ENCODE data around the gene CELF3.

CELF3 gene

DNA sequence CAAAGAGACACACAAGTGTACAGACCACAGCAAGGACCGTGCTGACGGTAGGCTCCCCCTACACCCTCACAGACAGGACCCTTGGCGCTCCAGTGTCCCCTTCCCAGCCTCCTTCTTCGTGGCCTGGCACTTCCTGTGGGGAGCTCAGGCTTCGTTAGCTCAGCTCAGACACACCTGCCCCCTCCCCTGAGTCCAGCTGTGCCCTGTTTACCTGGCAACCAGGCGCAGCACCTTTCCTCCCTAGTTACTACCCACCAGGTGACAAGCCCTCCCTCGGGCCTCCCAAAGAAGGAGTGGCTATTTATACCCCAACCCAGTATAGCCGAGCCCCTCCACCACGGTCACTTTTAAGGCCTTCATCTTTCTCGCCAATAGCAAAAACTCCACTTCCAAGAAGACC lies 4.7 kb downstream of the CELF3 start:
- Histone ChIP-seq H3K9me3 (ENCODE audit: control insufficient read depth, low read length) (no peaks in the 10 kb centered on the region), H3K4me2 (ENCODE audit: low read length, poor library complexity, severe bottlenecking) (no peak overlapping the region), H3K79me1 (replicated peaks; ENCODE audit: low read length, poor library complexity, severe bottlenecking) (no peaks in the 10 kb centered on the region), H4K91ac (ENCODE audit: low read length) (no peak overlapping the region), H3K27ac (ENCODE audit: low read length, poor library complexity, severe bottlenecking) (no peak overlapping the region), H2AFZ (ENCODE audit: low read depth, low read length) (no peak overlapping the region), H3K23ac (ENCODE audit: low read length in 2 of 2) (no peak overlapping the region), H3K4me1 (ENCODE audit: control insufficient read depth, insufficient read depth, low read depth, low read length) (peaks cover 5% of the 10 kb centered on the region), H3K4me3 (ENCODE audit: insufficient read depth in 1 of 2, low read depth in 1 of 2, low read length in 2 of 2) (no peak overlapping the region), H2AK5ac (ENCODE audit: low read length, severe bottlenecking) (no peak overlapping the region), H4K8ac (ENCODE audit: low read length) (no peak overlapping the region), H2BK120ac (ENCODE audit: low read depth, low read length) (no peak overlapping the region), H3K27me3 (ENCODE audit: control insufficient read depth in 1 of 2, insufficient read depth in 1 of 2, low read length in 2 of 2) (peaks cover 56 to 84% of the 10 kb centered on the region in 2 experiments), H2BK5ac (ENCODE audit: low read depth, low read length, poor library complexity, severe bottlenecking) (no peak overlapping the region), H3K4ac (ENCODE audit: low read depth in 1 of 2, low read length in 2 of 2) (no peak overlapping the region), H2BK15ac (ENCODE audit: low read depth, poor library complexity, severe bottlenecking) (no peak overlapping the region), H3K9ac (ENCODE audit: low read length) (no peak overlapping the region), H3K14ac (ENCODE audit: low read length in 2 of 2) (peak overlapping the region in 1 of 2 experiments; percentile 26), H3K36me3 (ENCODE audit: control insufficient read depth in 1 of 2, insufficient read depth in 2 of 2, low read depth in 1 of 2, low read length in 2 of 2) (no peaks in the 10 kb centered on the region), H2BK12ac (ENCODE audit: low read length in 2 of 2) (no peak overlapping the region), H3K18ac (ENCODE audit: low read depth in 1 of 2, low read length in 2 of 2) (no peak overlapping the region)
- 74% methylated on average over 10 of the region's 10 CpGs for WGBS
- DNase-seq = no peak

DNA sequence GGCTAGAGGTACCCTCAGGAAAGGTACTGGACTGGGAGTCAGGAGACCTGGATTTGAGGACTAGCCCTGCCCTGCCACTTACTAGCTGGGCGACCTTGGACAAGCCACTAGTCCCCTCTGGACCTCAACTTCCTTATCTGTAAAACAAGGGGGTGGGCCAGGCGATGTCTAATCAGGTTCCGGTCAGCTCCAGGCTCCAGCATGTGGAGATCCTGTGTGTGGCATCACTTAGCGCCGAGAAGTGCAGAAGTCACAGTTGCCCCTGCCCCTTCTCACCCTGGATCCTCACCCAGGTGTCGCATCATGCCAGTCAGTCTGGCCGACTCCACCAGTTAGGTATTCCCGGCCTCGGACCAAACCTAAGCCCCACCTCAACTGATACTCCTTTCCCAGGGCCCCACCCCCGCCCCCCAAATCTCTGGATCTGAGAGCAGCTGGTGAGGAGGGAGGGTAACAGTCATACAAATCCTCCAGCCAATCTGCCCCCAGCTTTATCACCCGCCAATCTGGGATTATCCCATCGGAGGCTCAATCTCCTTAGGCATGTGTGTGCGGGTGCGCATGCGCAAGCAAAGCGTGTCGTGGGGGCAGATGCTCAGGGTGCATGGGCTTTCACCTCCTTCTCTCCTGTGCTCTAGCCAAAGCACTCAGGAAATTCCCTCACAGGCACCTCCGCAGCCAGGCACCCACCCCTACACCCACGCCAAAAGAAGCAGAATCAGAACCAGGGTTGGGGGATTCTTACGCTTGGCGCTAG lies 5.4 kb downstream of the CELF3 start:
- no peak overlapping the region for H3K14ac ChIP-seq (ENCODE audit: low read length in 2 of 2)
- no peak for DNase-seq
- H2BK120ac ChIP-seq (ENCODE audit: low read depth, low read length) = no peak overlapping the region
- peaks cover 2% of the 10 kb centered on the region for H3K4me1 ChIP-seq (ENCODE audit: control insufficient read depth, insufficient read depth, low read depth, low read length)
- H3K4me2 ChIP-seq (ENCODE audit: low read length, poor library complexity, severe bottlenecking) = no peak overlapping the region
- no peak overlapping the region for H4K8ac ChIP-seq (ENCODE audit: low read length)
- no peak overlapping the region for H3K27ac ChIP-seq (ENCODE audit: low read length, poor library complexity, severe bottlenecking)
- H2AK5ac ChIP-seq (ENCODE audit: low read length, severe bottlenecking) = no peak overlapping the region
- H3K9ac ChIP-seq (ENCODE audit: low read length) = no peak overlapping the region
- H2BK5ac ChIP-seq (ENCODE audit: low read depth, low read length, poor library complexity, severe bottlenecking) = no peak overlapping the region
- H3K18ac ChIP-seq (ENCODE audit: low read depth in 1 of 2, low read length in 2 of 2) = no peak overlapping the region
- H2AFZ ChIP-seq (ENCODE audit: low read depth, low read length) = no peak overlapping the region
- H3K4me3 ChIP-seq (ENCODE audit: insufficient read depth in 1 of 2, low read depth in 1 of 2, low read length in 2 of 2) = no peak overlapping the region
- peak overlapping the region in 1 of 2 experiments; percentile 30 for H3K23ac ChIP-seq (ENCODE audit: low read length in 2 of 2)
- no peaks in the 10 kb centered on the region for H3K9me3 ChIP-seq (ENCODE audit: control insufficient read depth, low read length)
- H3K79me1 ChIP-seq (replicated peaks; ENCODE audit: low read length, poor library complexity, severe bottlenecking) = no peaks in the 10 kb centered on the region
- H3K27me3 ChIP-seq (ENCODE audit: control insufficient read depth in 1 of 2, insufficient read depth in 1 of 2, low read length in 2 of 2) = peaks cover 49 to 83% of the 10 kb centered on the region in 2 experiments
- H2BK15ac ChIP-seq (ENCODE audit: low read depth, poor library complexity, severe bottlenecking) = no peak overlapping the region
- H3K36me3 ChIP-seq (ENCODE audit: control insufficient read depth in 1 of 2, insufficient read depth in 2 of 2, low read depth in 1 of 2, low read length in 2 of 2) = no peaks in the 10 kb centered on the region
- H2BK12ac ChIP-seq (ENCODE audit: low read length in 2 of 2) = no peak overlapping the region
- no peak overlapping the region for H3K4ac ChIP-seq (ENCODE audit: low read depth in 1 of 2, low read length in 2 of 2)
- 86% methylated on average over 20 of the region's 21 CpGs for WGBS
- no peak overlapping the region for H4K91ac ChIP-seq (ENCODE audit: low read length)

DNA sequence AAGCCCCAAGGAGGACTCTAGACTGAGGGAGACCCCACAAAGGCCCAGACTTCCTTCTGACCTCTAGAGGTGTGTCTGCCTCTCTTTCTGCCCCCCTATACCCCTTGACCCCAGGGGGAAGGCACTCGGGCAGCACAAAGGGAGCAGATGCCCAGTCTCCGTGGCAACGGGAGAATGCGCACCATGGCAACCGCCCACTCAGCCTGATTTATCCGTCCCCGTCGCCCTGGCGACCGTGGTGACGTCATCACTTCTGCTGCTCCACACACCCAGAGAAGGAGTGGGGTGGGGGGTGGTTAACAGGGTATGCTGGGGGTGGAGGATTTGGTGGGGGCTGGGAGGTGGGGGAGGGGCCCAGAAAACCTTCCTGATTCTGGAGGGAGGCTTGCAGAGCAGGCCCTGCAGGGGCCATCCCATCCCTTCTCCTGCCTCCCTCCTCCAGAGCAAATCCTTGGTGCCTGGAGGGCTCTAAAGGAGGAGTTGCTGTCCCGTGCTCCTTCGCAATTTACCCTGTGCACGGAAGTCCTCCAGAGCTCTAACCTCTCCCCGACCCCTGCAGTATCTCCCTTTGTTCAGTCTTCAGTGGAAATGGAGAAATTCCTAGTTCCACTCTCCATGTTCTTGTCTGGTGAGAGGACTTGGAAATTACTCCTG lies 6.3 kb downstream of the CELF3 start:
- H2BK12ac ChIP-seq (ENCODE audit: low read length in 2 of 2) = no peak overlapping the region
- no peaks in the 10 kb centered on the region for H3K36me3 ChIP-seq (ENCODE audit: control insufficient read depth in 1 of 2, insufficient read depth in 2 of 2, low read depth in 1 of 2, low read length in 2 of 2)
- no peak overlapping the region for H2BK120ac ChIP-seq (ENCODE audit: low read depth, low read length)
- no peak overlapping the region for H2BK5ac ChIP-seq (ENCODE audit: low read depth, low read length, poor library complexity, severe bottlenecking)
- no peak overlapping the region for H3K4ac ChIP-seq (ENCODE audit: low read depth in 1 of 2, low read length in 2 of 2)
- H3K4me2 ChIP-seq (ENCODE audit: low read length, poor library complexity, severe bottlenecking) = no peak overlapping the region
- no peak overlapping the region for H2AK5ac ChIP-seq (ENCODE audit: low read length, severe bottlenecking)
- H3K4me3 ChIP-seq (ENCODE audit: insufficient read depth in 1 of 2, low read depth in 1 of 2, low read length in 2 of 2) = no peak overlapping the region
- no peak overlapping the region for H3K23ac ChIP-seq (ENCODE audit: low read length in 2 of 2)
- no peak overlapping the region for H3K27ac ChIP-seq (ENCODE audit: low read length, poor library complexity, severe bottlenecking)
- peaks cover 40 to 74% of the 10 kb centered on the region in 2 experiments for H3K27me3 ChIP-seq (ENCODE audit: control insufficient read depth in 1 of 2, insufficient read depth in 1 of 2, low read length in 2 of 2)
- no peak overlapping the region for H3K14ac ChIP-seq (ENCODE audit: low read length in 2 of 2)
- H3K9me3 ChIP-seq (ENCODE audit: control insufficient read depth, low read length) = no peaks in the 10 kb centered on the region
- H2AFZ ChIP-seq (ENCODE audit: low read depth, low read length) = no peak overlapping the region
- H4K8ac ChIP-seq (ENCODE audit: low read length) = no peak overlapping the region
- H3K79me1 ChIP-seq (replicated peaks; ENCODE audit: low read length, poor library complexity, severe bottlenecking) = no peaks in the 10 kb centered on the region
- WGBS = 57% methylated on average over 2 of the region's 15 CpGs
- no peak overlapping the region for H3K9ac ChIP-seq (ENCODE audit: low read length)
- H3K18ac ChIP-seq (ENCODE audit: low read depth in 1 of 2, low read length in 2 of 2) = no peak overlapping the region
- peaks cover 4% of the 10 kb centered on the region for H3K4me1 ChIP-seq (ENCODE audit: control insufficient read depth, insufficient read depth, low read depth, low read length)
- H4K91ac ChIP-seq (ENCODE audit: low read length) = no peak overlapping the region
- no peak overlapping the region for H2BK15ac ChIP-seq (ENCODE audit: low read depth, poor library complexity, severe bottlenecking)
- DNase-seq = peak; percentile 24

DNA sequence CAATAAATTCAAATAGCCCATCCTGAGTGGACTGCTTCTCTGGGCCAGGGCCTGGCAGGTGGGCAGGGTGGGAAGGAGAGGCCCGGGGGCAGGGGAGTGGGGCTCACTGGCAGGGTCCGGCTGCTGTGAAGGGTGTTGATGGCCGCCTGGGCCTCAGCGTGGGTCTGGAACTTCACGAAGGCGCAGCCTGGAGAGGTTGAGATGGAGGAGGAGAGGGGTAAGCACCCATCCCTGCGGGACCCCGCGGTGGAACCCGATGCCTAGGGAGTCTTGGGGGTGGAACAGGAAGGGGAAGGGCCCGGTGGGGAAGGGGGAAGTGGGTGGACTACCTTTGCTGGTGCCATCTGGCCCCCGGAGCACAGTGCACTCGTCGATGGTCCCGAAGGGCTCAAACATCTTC lies 7.7 kb downstream of the CELF3 start:
- Histone ChIP-seq H4K91ac (ENCODE audit: low read length) (no peak overlapping the region), H2BK120ac (ENCODE audit: low read depth, low read length) (no peak overlapping the region), H3K23ac (ENCODE audit: low read length in 2 of 2) (no peak overlapping the region), H4K8ac (ENCODE audit: low read length) (no peak overlapping the region), H3K9ac (ENCODE audit: low read length) (no peak overlapping the region), H3K14ac (ENCODE audit: low read length in 2 of 2) (no peak overlapping the region), H3K4ac (ENCODE audit: low read depth in 1 of 2, low read length in 2 of 2) (no peak overlapping the region), H3K27me3 (ENCODE audit: control insufficient read depth in 1 of 2, insufficient read depth in 1 of 2, low read length in 2 of 2) (peaks cover 27 to 60% of the 10 kb centered on the region in 2 experiments), H3K27ac (ENCODE audit: low read length, poor library complexity, severe bottlenecking) (no peak overlapping the region), H2BK15ac (ENCODE audit: low read depth, poor library complexity, severe bottlenecking) (no peak overlapping the region), H3K4me3 (ENCODE audit: insufficient read depth in 1 of 2, low read depth in 1 of 2, low read length in 2 of 2) (no peak overlapping the region), H2BK12ac (ENCODE audit: low read length in 2 of 2) (no peak overlapping the region), H3K36me3 (ENCODE audit: control insufficient read depth in 1 of 2, insufficient read depth in 2 of 2, low read depth in 1 of 2, low read length in 2 of 2) (no peaks in the 10 kb centered on the region), H3K18ac (ENCODE audit: low read depth in 1 of 2, low read length in 2 of 2) (no peak overlapping the region), H2AFZ (ENCODE audit: low read depth, low read length) (no peak overlapping the region), H3K79me1 (replicated peaks; ENCODE audit: low read length, poor library complexity, severe bottlenecking) (no peaks in the 10 kb centered on the region), H2AK5ac (ENCODE audit: low read length, severe bottlenecking) (no peak overlapping the region), H3K4me2 (ENCODE audit: low read length, poor library complexity, severe bottlenecking) (no peak overlapping the region), H3K4me1 (ENCODE audit: control insufficient read depth, insufficient read depth, low read depth, low read length) (peaks cover 4% of the 10 kb centered on the region), H2BK5ac (ENCODE audit: low read depth, low read length, poor library complexity, severe bottlenecking) (no peak overlapping the region), H3K9me3 (ENCODE audit: control insufficient read depth, low read length) (no peaks in the 10 kb centered on the region)
- DNase-seq = no peak
- 79% methylated on average over 12 of the region's 15 CpGs for whole genome bisulfite sequencing
